A549 (cell line): ENCODE results near the gene TMPRSS4. TPM values are rescaled to one million over a fixed set of nuclear protein-coding genes. Genes with fewer than 3 reads are reported as not detected.

ENCODE experiments used
- ATAC-seq, 2 experiments: fragments of 200-7000 bp in 1 of 2; fragments of >200 bp in 1 of 2; cut with Nextera tagmentation in 1 of 2; cut with Tn5 transposase in 1 of 2; 3 replicates each; pipeline versions ENCODE4 v1.8.0 to v1.9.1; 2018 to 2020; ENCODE audit warnings: mild to moderate bottlenecking in 1 of 2, moderate library complexity in 1 of 2
- CTCF ChIA-PET: fragments of 300-600 bp; sonication (Branson Sonifier 250); formaldehyde crosslinking; extraction: SDS; loops from one replicate; lab custom pipeline; 2021; ENCODE audit warnings: antibody characterized with exemption, inconsistent platforms; lab: Yijun Ruan, JAX
- POLR2A ChIA-PET: fragments of 350-600 bp; formaldehyde crosslinking; extraction: SDS; loops from one replicate; lab custom pipeline; 2021; ENCODE audit warnings: antibody characterized with exemption, inconsistent platforms; lab: Yijun Ruan, JAX
- DNase-seq, 2 experiments: peaks; one replicate each; pipeline versions ENCODE4 v3.0.0 to v3.0.0-alpha.2; 2011 to 2016; ENCODE audit warnings: low read depth in 1 of 2, low spot score in 1 of 2
- FAIRE-seq: peaks from 2 replicates; lab custom pipeline; 2011; peaks lifted over from hg19 to GRCh38; lab: Jason Lieb, UNC
- H3K27ac ChIP-seq, 2 experiments: fragments of >200 bp; sonication (Bioruptor Twin); formaldehyde crosslinking; 3 replicates each; pipeline ENCODE4 v1.5.1; 2016 to 2017
- H3K4me1 ChIP-seq: fragments of >200 bp; sonication (Bioruptor Twin); formaldehyde crosslinking; 3 replicates; pipeline ENCODE4 v1.6.1; 2016
- H3K4me2 ChIP-seq: fragments of >200 bp; sonication (Bioruptor Twin); formaldehyde crosslinking; 3 replicates; pipeline ENCODE4 v1.6.1; 2016
- H3K4me3 ChIP-seq: fragments of >200 bp; sonication (Bioruptor Twin); formaldehyde crosslinking; 3 replicates; pipeline ENCODE4 v1.5.1; 2016
- H3K9me3 ChIP-seq: fragments of >200 bp; sonication (Bioruptor Twin); formaldehyde crosslinking; 3 replicates; pipeline ENCODE4 v1.6.1; 2016
- BHLHE40 ChIP-seq: IDR thresholded peaks from 2 replicates; pipeline ENCODE4 v1.6.1; 2012; ENCODE audit warnings: low read depth, low read length, inconsistent platforms
- CBX8 ChIP-seq: fragments of 200-600 bp; sonication (generic); IDR thresholded peaks from 2 replicates; pipeline ENCODE4 v1.6.1; 2016
- FOXS1 ChIP-seq: fragments of 250-450 bp; sonication (Bioruptor Pico); IDR thresholded peaks from 2 replicates; pipeline ENCODE4 v1.5.0; 2020; ENCODE audit warnings: mild to moderate bottlenecking, moderate library complexity
- HDAC2 ChIP-seq: fragments of 200-600 bp; sonication (generic); IDR thresholded peaks from 2 replicates; pipeline ENCODE4 v1.6.1; 2016
- HOXB5 ChIP-seq: fragments of 250-450 bp; sonication (Bioruptor Pico); IDR thresholded peaks from 2 replicates; pipeline ENCODE4 v1.5.0; 2020; ENCODE audit warnings: mild to moderate bottlenecking, moderate library complexity
- MAX ChIP-seq: IDR thresholded peaks from 2 replicates; pipeline ENCODE4 v1.6.1; 2012
- NFE2L2 ChIP-seq: fragments of 150-350 bp; conservative IDR thresholded peaks from 2 replicates; pipeline ENCODE4 v1.6.1; 2014; ENCODE audit warnings: low read length
- POLR2A ChIP-seq: IDR thresholded peaks from 2 replicates; pipeline ENCODE4 v1.6.1; 2012; ENCODE audit warnings: mild to moderate bottlenecking, low read length
- RCOR1 ChIP-seq: fragments of 150-350 bp; IDR thresholded peaks from 2 replicates; pipeline ENCODE4 v1.6.1; 2014; ENCODE audit warnings: antibody characterized with exemption, low read length, low read depth
- RNF2 ChIP-seq: fragments of 200-600 bp; sonication (generic); IDR thresholded peaks from 2 replicates; pipeline ENCODE4 v1.6.1; 2016; ENCODE audit warnings: low read depth, mild to moderate bottlenecking, antibody characterized with exemption, moderate library complexity, borderline replicate concordance
- TFCP2L1 ChIP-seq: fragments of 250-450 bp; sonication (Bioruptor Pico); IDR thresholded peaks from 2 replicates; pipeline ENCODE4 v1.5.0; 2021; ENCODE audit warnings: mild to moderate bottlenecking
- TP53 ChIP-seq: fragments of 250-450 bp; sonication (Bioruptor Pico); IDR thresholded peaks from 2 replicates; pipeline ENCODE4 v1.5.0; 2021; ENCODE audit warnings: mild to moderate bottlenecking, moderate library complexity
- USF2 ChIP-seq: fragments of 450-650 bp; IDR thresholded peaks from 2 replicates; pipeline ENCODE4 v1.6.1; 2014; ENCODE audit warnings: antibody characterized with exemption
- ZC3H11A ChIP-seq: fragments of 450-650 bp; IDR thresholded peaks from 2 replicates; pipeline ENCODE4 v1.6.1; 2014; ENCODE audit warnings: antibody characterized with exemption, mild to moderate bottlenecking
- WGBS: methylation state at CpG from one replicate; pipeline ENCODE4 v1.1.6; 2017; ENCODE audit errors: missing lambda C conversion rate; 5-methylcytosine and 5-hydroxymethylcytosine counted together
- polyA plus RNA-seq, 4 experiments: library from polyadenylated mRNA; depleted of rRNA in 3 of 4; stranded (reverse); fragments of >200 nt; fragmentation: RNase III in 1 of 4; extraction: RNeasy Plus Mini Kit Qiagen cat#74134 plus additional on column Dnase treatment in 1 of 4; gene quantifications; 2 replicates in 3 of 4; 3 replicates in 1 of 4; pipeline ENCODE4 v1.2.3, GENCODE V29; 2011 to 2017
- TF ChIP-seq, protein P1 (sequence below): fragments of >200 bp; sonication (Bioruptor Twin); formaldehyde crosslinking; IDR thresholded peaks from 3 replicates; pipeline ENCODE4 v1.5.1; 2016
- TF ChIP-seq, protein P2 (sequence below): fragments of 250-450 bp; sonication (Bioruptor Pico); IDR thresholded peaks from 2 replicates; pipeline ENCODE4 v1.5.0; 2020; ENCODE audit warnings: low read depth, mild to moderate bottlenecking, moderate library complexity

The TMPRSS4 gene
- polyA plus RNA-seq, 2 of the 4 experiments (the other 2 are of a cell fraction) = not detected

- POLR2A ChIA-PET = no interaction called here
- TF ChIP-seq FOXS1 (CRISPR knock-in tag) (no peak), TP53 (CRISPR knock-in tag) (no peak)
- DNase-seq (no peak), ATAC-seq (no peak), FAIRE-seq (no peak)
- Histone ChIP-seq H3K4me2 (no peak overlapping the region), H3K27ac (no peak overlapping the region), H3K4me3 (no peak overlapping the region), H3K9me3 (no peaks in the 10 kb centered on the region), H3K4me1 (no peaks in the 10 kb centered on the region)
- 12% methylated on average over 8 of the region's 8 CpGs for WGBS
- CTCF ChIA-PET = interaction anchor here (4.4 to 11.1 kb wide), 2 partner anchors 13 to 24 kb away, joined by 45 to 165 read pairs; no protein-coding TSS in a partner anchor
Observed at GRCh38 chr11:118168316-118168715, 91.4 kb downstream of the TMPRSS4 start.

- TF ChIP-seq BHLHE40 = no peak
- TF ChIP-seq, all 56 proteins: peak for 0
- no peak overlapping the region for H3K27ac ChIP-seq
- ATAC-seq = no peak
- ChIA-PET POLR2A (no interaction called here), CTCF (interaction anchor here (1.5 to 11.1 kb wide), 3 partner anchors 12 to 30 kb away, joined by 4 to 165 read pairs (median 45); no protein-coding TSS in a partner anchor)
- no peak for DNase-seq
- 33% methylated on average over 3 of the region's 3 CpGs for WGBS
- H3K4me2 ChIP-seq = no peak overlapping the region
- no peak overlapping the region for H3K4me3 ChIP-seq
- no peak for FAIRE-seq
- H3K4me1 ChIP-seq = no peaks in the 10 kb centered on the region
- no peaks in the 10 kb centered on the region for H3K9me3 ChIP-seq
Observed at GRCh38 chr11:118168751-118169150, 91.9 kb downstream of the TMPRSS4 start.

DNA sequence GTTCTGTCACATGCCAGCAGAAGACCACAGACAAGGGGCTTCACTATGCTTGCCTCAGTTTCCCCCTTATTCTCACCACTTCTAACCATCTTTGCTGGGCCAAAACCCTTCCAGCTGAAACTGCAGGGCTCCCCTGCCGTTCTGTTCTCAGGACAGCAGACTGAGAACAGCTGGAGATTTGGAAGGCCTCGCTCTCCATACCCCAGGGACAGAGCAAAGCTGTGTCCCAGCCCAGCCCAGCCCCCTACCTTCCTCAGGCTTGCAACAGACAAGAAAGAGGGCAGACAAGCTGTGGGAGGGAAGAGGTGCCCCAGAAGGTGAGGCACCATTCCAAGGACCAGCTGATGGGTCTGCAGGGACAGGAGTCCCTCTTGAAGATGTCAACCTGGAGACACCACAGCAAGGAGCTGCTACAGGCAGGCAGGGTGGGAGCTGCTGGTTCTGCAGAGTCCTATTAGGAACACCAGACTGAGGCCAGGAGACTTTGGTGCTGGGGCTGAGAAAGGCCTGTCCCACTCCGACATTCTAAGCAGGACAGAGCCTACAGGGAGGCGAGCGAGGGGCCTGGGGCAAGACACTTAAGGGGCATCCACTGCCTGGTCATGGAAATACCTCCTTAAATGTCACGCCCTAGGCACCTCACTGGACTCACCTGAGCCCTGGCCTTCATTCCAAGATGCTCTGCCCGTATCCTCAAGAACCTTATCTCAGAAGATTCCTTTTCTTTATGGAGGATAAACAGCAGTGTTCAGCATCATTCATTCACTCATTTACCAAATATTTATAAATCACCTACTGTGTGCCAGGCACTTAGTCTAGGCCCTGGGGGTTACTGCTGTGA lies 92.6 kb downstream of the TMPRSS4 start:
- H3K4me3 ChIP-seq = no peak overlapping the region
- TF ChIP-seq TP53 (CRISPR knock-in tag) (no peak), HOXB5 (CRISPR knock-in tag) (no peak), RCOR1 (no peak), MAX (no peak), RNF2 (no peak), POLR2A (no peak), CBX8 (no peak), TFCP2L1 (CRISPR knock-in tag) (no peak), HDAC2 (no peak), NFE2L2 (no peak), ZC3H11A (no peak), FOXS1 (CRISPR knock-in tag) (no peak), USF2 (no peak)
- TF ChIP-seq, protein P1, sequence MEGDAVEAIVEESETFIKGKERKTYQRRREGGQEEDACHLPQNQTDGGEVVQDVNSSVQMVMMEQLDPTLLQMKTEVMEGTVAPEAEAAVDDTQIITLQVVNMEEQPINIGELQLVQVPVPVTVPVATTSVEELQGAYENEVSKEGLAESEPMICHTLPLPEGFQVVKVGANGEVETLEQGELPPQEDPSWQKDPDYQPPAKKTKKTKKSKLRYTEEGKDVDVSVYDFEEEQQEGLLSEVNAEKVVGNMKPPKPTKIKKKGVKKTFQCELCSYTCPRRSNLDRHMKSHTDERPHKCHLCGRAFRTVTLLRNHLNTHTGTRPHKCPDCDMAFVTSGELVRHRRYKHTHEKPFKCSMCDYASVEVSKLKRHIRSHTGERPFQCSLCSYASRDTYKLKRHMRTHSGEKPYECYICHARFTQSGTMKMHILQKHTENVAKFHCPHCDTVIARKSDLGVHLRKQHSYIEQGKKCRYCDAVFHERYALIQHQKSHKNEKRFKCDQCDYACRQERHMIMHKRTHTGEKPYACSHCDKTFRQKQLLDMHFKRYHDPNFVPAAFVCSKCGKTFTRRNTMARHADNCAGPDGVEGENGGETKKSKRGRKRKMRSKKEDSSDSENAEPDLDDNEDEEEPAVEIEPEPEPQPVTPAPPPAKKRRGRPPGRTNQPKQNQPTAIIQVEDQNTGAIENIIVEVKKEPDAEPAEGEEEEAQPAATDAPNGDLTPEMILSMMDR = no peak
- TF ChIP-seq, protein P2, sequence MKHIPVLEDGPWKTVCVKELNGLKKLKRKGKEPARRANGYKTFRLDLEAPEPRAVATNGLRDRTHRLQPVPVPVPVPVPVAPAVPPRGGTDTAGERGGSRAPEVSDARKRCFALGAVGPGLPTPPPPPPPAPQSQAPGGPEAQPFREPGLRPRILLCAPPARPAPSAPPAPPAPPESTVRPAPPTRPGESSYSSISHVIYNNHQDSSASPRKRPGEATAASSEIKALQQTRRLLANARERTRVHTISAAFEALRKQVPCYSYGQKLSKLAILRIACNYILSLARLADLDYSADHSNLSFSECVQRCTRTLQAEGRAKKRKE (CRISPR knock-in tag) = no peak
- ChIA-PET CTCF (interaction anchor here (1.5 to 11.1 kb wide), 5 partner anchors 11 to 29 kb away, joined by 4 to 165 read pairs (median 45); partner anchors contain the start of gene SCN4B), POLR2A (interaction anchor here (0.6 kb wide), 1 partner anchor 542 kb away, joined by 4 read pairs; no protein-coding TSS in a partner anchor)
- no peak overlapping the region for H3K27ac ChIP-seq
- H3K4me2 ChIP-seq = no peak overlapping the region
- ATAC-seq (no peak), FAIRE-seq (no peak), DNase-seq (no peak)
- no peaks in the 10 kb centered on the region for H3K9me3 ChIP-seq
- no peaks in the 10 kb centered on the region for H3K4me1 ChIP-seq
- WGBS = 39% methylated on average over 4 of the region's 7 CpGs
